A673 (cell line): ENCODE measurements around the gene C19orf47. TPM values are rescaled to one million over a fixed set of nuclear protein-coding genes. Genes with fewer than 3 reads are reported as not detected.

Experiments
- BruUV-seq: library from RNA; stranded (reverse); fragments of 400-500 nt; replicated peaks from 2 replicates; lab custom pipeline; 2021; lab: Mats Ljungman, UMichigan
- CTCF ChIA-PET: fragments of 300-600 bp; sonication (Branson Sonifier 250); formaldehyde crosslinking; loops from one replicate; lab custom pipeline; 2022; ENCODE audit warnings: antibody characterized with exemption; lab: Charles Lee
- POLR2A ChIA-PET: fragments of 300-600 bp; sonication (Branson Sonifier 250); formaldehyde crosslinking; loops from one replicate; lab custom pipeline; 2022; ENCODE audit warnings: antibody characterized with exemption; ENCODE audit not compliant: low non-redundant PET; lab: Charles Lee
- DNase-seq: peaks from one replicate; pipeline ENCODE4 v3.0.0-alpha.2; 2015; ENCODE audit warnings: low spot score
- H3K27ac ChIP-seq: fragments of 200-600 bp; sonication (generic); 2 replicates; pipeline ENCODE4 v1.5.1; 2016; ENCODE audit warnings: mixed run types, low read depth, mild to moderate bottlenecking, mixed read lengths, antibody characterized with exemption, low read length; ENCODE audit not compliant: poor library complexity, severe bottlenecking
- H3K27me3 ChIP-seq: fragments of 200-600 bp; sonication (generic); replicated peaks from 2 replicates; pipeline ENCODE4 v1.6.1; 2017; ENCODE audit warnings: mixed run types, low read depth, mild to moderate bottlenecking, mixed read lengths, antibody characterized with exemption, low read length; ENCODE audit not compliant: insufficient read depth, poor library complexity
- H3K36me3 ChIP-seq: fragments of 200-600 bp; sonication (generic); 2 replicates; pipeline ENCODE4 v1.6.1; 2016; ENCODE audit warnings: mixed run types, mild to moderate bottlenecking, mixed read lengths, antibody characterized with exemption, low read length; ENCODE audit not compliant: insufficient read depth, poor library complexity, severe bottlenecking
- H3K4me1 ChIP-seq: fragments of 200-600 bp; sonication (generic); 2 replicates; pipeline ENCODE4 v1.6.1; 2017; ENCODE audit warnings: mixed run types, mild to moderate bottlenecking, mixed read lengths, antibody characterized with exemption, low read length; ENCODE audit not compliant: insufficient read depth, poor library complexity, severe bottlenecking
- H3K4me3 ChIP-seq: fragments of 200-600 bp; sonication (generic); 2 replicates; pipeline ENCODE4 v1.5.1; 2016; ENCODE audit warnings: low read depth, mixed run types, mild to moderate bottlenecking, mixed read lengths, low read length; ENCODE audit not compliant: poor library complexity, severe bottlenecking
- H3K9me3 ChIP-seq: fragments of 200-600 bp; sonication (generic); 2 replicates; pipeline ENCODE4 v1.6.1; 2016; ENCODE audit warnings: mixed run types, low read depth, mild to moderate bottlenecking, mixed read lengths, antibody characterized with exemption, low read length; ENCODE audit not compliant: poor library complexity, severe bottlenecking
- CTCF ChIP-seq: fragments of 300-800, 200-600 bp; sonication (generic); conservative IDR thresholded peaks from 2 replicates; pipeline ENCODE4 v1.5.1; 2017; ENCODE audit warnings: low read depth, mild to moderate bottlenecking, antibody characterized with exemption, low read length, moderate library complexity, mixed read lengths
- EZH2 ChIP-seq: fragments of 200-600 bp; sonication (generic); IDR thresholded peaks from 2 replicates; pipeline ENCODE4 v1.6.1; 2017; ENCODE audit warnings: borderline replicate concordance, low read depth, mild to moderate bottlenecking, mixed read lengths, antibody characterized with exemption, low read length; ENCODE audit not compliant: poor library complexity, severe bottlenecking
- intact Hi-C: fragments of 100-400 bp; cut with micrococcal nuclease; formaldehyde crosslinking; loops from one replicate; pipeline ENCODE4 v1.10.0; 2022; ENCODE audit not compliant: unreplicated experiment
- microRNA-seq: library from miRNA; unstranded; fragments of <30 nt; microRNA quantifications from one replicate; pipeline ENCODE4 v1.2.0, GENCODE V29; 2021
- total RNA-seq: library from RNA; stranded (reverse); gene quantifications from 2 replicates; pipeline ENCODE4 v1.2.3, GENCODE V29; 2021

C19orf47 gene
- total RNA-seq, 1 experiment from 2014 or later: 26.5 TPM

- no peak overlapping the region for H3K27ac ChIP-seq
- intact Hi-C loops: no loop called here
- H3K4me3 ChIP-seq: no peak overlapping the region
- H3K9me3 ChIP-seq: no peaks in the 10 kb centered on the region
- no TSS peak for BruUV-seq
- H3K27me3 ChIP-seq: no peaks in the 10 kb centered on the region
- no peaks in the 10 kb centered on the region for H3K4me1 ChIP-seq
- no peak for DNase-seq
- POLR2A ChIA-PET: no interaction called here
- H3K36me3 ChIP-seq: no peaks in the 10 kb centered on the region
- TF ChIP-seq EZH2: no peak
- no peak for TF ChIP-seq CTCF
- CTCF ChIA-PET: no interaction called here
Observed at GRCh38 chr19:40270362-40271089, 77.7 kb downstream of the C19orf47 start.

Small RNAs within 50 kb of the gene (microRNA-seq; reads per million reads assigned to microRNA genes)
- gene MIR641 (133 reads per million, percentile 67 among the genes with 10 or more reads in this experiment), gene MIR6796 (3.2 reads per million, percentile 7 among the genes with 10 or more reads in this experiment)

Other genes starting within 250 kb of the C19orf47 start
- 17.8 and 21.7 TPM in 2 replicates for gene MAP3K10, start 157.0 kb downstream of the C19orf47 start, total RNA-seq
- gene TTC9B, start 130.0 kb downstream of the C19orf47 start, total RNA-seq: not detected in 2 replicates
- gene CCNP, start 121.7 kb downstream of the C19orf47 start, total RNA-seq: 0.45 TPM in 1 of 2 replicates, not detected in the other
- gene AKT2, start 63.1 kb downstream of the C19orf47 start, total RNA-seq: 146 and 151 TPM in 2 replicates
- 310 and 334 TPM in 2 replicates for gene PLD3, start 298 bp upstream of the C19orf47 start, total RNA-seq
- gene HIPK4, start 41.8 kb upstream of the C19orf47 start, total RNA-seq: 0.15 TPM in 1 of 2 replicates, not detected in the other
- gene PRX, start 65.0 kb upstream of the C19orf47 start, total RNA-seq: 2.5 and 3.9 TPM in 2 replicates
- gene SERTAD1, start 77.6 kb upstream of the C19orf47 start, total RNA-seq: 9.6 and 16.5 TPM in 2 replicates
- gene SERTAD3, start 95.9 kb upstream of the C19orf47 start, total RNA-seq: 26.3 and 28.7 TPM in 2 replicates
- gene BLVRB, start 117.3 kb upstream of the C19orf47 start, total RNA-seq: 36.1 and 48.2 TPM in 2 replicates
- gene SPTBN4, start 118.6 kb upstream of the C19orf47 start, total RNA-seq: 0.43 and 0.94 TPM in 2 replicates
- 85.5 and 110 TPM in 2 replicates for gene SHKBP1, start 228.5 kb upstream of the C19orf47 start, total RNA-seq